Activated CD8-positive, alpha-beta memory T cell treated with anti-CD3 and anti-CD28 coated beads for 24 hours (primary cell): Measurements from ENCODE around the gene CSTA.

ENCODE experiments used
- DNase-seq: peaks from one replicate; pipeline ENCODE4 v3.0.0-alpha.2; 2020

CSTA gene

DNA sequence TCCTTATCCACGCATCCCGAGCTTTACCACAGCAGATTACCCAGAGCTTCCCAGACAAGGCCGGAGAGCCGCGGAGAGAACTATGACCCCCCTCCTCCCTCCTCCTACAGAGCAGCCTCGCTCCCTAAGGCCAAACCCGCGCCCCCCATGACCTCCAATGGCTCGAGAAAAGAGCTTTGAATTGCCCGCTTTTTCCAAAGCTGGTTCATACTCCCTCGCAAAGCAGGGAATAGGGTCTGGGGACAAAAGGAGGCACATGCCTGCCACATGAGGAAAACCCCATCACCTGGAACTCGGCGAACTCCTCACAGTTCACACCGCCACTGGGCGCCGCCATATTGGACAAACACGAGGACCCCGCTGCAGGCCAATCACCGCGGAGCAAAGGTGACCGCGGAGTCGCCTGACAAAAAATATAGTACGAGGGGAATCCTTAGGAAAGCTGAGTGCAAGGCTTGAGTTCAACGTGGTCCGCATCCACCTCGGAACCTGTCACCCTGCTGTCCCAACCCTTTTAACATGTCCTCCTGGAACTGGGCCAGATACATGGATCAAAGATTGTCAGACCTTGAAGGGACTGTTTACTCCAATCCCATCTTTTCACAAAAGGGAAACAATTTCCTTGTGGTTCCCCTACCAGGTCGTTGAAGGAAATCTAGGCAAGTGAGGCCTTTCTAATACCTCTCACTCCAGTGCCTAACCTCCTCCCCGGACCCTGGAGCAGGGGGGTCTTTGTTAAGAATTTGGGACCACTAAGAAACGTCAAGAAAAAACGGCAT is 58.0 kb downstream of the CSTA start, which contains the start of gene MIX23:
MIX23 (minus strand) TSS at position 344 of the 779 bp plus-strand sequence; CDS start at position 337, 7 bp downstream.
- DNase-seq: peak; percentile 92

DNA sequence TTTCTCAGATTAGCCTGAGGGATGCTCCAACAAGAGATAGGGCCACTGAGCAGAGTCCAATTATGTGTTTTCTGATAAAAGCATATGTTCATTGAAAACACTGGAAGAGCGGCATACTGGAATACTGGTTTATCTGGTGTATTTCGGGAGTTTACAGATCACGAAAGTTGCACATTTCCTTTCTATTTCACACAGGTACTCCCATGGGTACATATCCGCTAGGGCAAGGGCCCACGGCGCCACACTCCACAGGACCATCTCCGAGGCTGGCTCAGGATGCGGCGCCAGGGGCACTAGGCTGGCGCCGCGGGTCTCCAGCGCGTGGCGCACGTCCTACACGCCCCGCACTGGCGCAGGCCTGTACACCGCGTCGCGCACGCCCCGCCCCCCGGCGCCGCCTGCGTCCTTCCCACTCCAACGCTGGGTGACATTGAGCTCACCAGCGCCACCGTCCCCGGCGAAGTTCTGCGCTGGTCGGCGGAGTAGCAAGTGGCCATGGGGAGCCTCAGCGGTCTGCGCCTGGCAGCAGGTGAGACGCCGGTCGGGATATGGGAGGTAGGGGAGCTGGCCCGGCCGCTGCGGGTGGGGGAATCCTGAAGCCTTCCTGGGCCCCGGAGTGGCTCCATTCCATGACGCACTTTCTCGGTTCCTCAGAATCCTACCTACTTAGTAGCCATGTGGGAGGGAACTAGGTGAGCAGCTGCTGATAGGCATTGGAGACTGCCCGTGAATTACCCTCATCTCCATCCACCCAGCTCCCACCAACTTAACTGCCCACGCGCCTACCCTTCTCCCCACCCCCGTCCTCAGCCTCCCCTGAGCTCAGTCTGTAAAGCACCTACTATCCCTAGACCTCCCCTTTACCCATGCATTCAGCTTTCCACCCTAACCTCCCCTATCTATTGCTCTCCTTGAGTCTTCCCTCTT is 59.0 kb downstream of the CSTA start, which contains the start of gene FAM162A:
FAM162A (plus strand) TSS at position 412 of the 927 bp plus-strand sequence; CDS start at position 496, 84 bp downstream.
- DNase-seq: peak; percentile 96

DNA sequence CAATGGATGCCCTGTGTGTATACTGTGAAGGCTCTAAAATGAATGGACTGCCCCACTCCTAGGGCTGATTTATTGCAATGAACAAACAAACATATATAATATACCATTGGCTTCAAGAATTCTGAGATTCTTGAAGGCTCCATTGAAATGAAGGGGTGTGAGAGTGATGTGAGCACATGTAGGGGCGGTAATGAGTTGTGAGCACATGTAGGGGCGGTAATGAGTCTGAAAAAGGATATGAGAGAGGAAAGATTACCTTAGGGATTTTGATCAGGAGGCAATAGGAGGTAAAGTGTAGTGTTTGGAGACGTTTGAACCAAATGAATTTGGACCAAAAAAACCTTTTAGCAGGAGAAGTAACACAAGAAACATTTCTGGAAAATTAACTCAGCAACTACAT is 62.7 kb downstream of the CSTA start:
- no peak for DNase-seq

DNA sequence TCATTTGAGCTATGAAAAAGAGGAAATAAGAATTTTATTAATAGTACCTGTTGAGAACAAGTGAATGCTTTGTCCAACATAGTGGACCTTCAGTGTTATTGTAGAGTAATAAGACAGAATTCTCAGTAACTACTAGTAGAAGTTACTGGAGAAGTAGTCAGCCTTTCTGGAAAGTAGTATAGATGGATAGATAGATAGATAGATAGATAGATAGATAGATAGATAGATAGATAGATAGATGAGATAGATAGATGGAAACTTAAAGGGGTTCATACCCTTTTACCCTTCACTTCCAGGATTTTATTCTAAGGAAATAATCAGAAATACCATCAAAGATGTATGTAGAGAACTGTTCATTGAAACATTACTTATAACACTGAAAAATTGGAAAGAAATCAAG is 64.1 kb downstream of the CSTA start:
- DNase-seq: no peak

DNA sequence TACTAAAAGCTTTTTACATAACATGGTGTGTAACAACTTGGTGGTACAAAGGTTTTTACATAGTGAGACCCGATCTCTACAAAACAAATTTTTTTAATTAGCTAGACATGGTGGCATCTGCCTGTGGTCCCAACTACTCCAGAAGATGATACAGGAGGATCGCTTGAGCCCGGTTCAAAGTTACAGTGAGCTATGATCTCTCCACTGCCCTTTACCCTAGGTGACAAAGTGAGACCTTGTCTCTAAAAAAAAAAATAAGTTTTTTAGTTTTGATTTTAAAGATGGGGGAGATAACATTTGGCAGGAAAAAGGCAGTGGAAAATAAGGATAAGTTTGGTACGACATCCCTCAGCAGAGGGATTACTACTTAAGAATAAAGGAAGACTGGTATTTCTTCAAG is 64.8 kb downstream of the CSTA start:
- no peak for DNase-seq

DNA sequence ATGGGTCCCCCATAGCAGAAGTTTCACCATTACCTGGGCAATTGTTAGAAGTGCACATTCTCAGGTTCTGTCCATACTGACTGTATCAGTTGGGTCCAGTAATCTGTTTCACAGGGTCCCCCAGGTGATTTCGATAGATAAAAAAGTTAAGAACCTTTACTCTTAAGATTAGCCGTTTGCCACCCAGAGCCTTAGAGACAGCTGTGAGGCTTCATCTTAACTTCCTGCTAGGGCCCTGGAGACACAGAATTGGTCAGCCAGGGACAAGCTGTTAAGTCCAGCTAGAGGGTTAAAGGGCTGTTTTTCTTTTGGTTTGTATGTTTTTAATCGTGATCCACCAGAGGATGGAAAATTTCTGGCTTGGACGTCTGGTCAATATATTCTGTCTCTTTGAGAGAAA is 65.6 kb downstream of the CSTA start:
- DNase-seq: no peak
